NOMO-1 (cell line): Measurements from ENCODE around the gene ERAS.
"Not testable (repeated sequence)": the region's sequence is repeated elsewhere in the genome, so short reads cannot be mapped to it uniquely, and the experiment has no call there.

ENCODE experiments used
- DNase-seq, 2 experiments: peaks; one replicate each; lab custom pipeline; 2025; ENCODE audit not compliant: unreplicated experiment in 2 of 2; lab: John Stamatoyannopoulos, UW

The ERAS gene

DNA sequence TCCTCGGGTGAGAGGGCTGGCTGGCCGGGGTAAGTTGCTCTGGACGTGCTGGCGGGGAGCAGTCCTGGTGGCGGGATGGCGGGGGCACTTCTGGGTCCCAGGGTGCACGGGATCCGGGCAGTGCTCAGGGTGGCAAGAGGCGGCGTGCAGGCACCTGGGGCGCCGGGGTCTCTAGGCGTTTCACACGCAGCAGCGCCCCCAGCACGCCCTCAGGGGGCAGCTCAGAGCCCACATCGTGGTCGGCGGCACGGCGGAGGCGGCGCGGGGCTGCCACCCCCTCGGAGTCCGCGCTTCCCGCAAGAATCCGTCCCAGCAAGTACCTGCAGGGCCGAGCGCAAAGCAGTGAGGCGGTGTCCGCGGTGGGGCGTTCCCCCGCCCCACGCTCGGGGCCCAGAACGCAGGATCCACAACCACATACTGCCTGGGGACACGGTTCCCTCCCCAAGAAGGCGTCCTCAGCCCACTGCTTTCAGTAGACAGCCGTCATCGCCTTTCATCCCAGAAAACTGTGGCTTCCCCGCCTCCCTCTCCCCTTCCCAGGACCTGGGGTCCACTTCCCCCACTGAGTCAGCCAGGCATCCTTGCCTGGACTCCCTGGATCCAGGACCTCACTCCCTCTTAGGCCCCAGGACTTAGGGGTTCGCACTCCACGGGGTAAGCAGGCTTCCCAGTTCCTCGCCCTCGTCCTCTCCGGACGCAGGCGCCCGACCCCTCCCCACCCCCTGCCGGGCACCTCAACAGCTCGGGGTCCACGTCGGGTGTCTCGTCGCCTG lies 5.0 kb downstream of the ERAS start:
- no peak for DNase-seq

DNA sequence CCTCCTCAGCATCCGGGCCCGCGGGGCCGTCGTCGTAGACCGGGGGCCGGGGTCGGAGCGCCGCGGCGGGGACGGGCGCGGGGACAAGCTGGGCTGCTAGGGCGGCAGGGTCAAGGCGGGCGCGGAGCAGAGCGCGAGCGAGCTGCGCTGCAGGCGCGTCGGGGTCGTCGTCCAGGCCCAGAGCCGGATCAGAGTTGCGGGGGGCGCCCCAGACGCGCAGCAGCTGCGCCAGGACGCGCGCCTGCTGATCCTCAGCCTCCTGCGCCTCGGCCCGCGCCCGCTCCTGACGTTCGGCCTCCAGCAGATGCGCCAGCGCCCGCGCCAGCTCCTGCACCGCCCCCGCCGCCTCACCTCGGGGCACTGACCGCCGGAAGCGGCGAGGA lies 5.6 kb downstream of the ERAS start:
- DNase-seq: no peak

DNA sequence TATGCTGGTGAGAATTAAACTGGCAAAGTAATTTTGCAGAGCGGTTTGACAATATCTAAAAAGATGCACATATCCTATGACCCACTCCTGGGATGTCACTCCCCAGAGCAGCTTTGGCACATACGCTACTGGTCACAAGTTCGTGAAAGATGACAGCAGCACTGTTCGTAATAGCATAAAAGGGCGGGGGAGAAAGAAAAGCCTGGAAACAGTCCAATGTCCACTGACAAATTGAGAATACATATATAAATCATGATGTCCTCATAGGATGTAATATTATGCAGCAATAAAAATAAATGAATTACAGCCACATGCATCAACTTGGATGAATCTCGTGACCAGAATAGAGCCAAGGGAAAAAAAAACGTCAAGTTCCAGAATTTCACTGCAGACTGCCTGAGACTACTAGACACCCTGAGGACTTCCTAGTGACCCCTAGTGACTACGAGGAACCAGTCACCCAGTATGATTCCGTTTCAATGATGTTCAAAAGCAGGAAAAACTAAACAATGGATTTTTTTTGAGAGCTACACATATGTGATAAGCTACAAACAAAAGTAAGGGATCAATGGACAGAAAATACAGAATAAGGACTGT lies 7.3 kb downstream of the ERAS start:
- DNase-seq: no peak

DNA sequence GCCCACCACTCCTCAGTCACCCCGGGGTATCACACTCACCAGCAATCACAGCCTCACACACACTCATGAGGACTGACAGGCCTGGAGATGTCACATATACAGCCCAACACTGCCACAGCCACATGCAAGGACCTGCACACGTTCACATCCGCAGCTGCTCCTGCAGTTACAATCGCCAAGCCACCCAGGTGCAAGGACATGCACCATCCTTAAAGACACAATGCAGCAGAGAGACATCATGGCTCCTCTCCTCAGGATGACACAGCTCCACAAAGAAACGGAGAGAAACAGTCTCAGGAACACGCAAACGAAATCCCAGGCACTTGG lies 8.0 kb downstream of the ERAS start:
- DNase-seq: no peak

DNA sequence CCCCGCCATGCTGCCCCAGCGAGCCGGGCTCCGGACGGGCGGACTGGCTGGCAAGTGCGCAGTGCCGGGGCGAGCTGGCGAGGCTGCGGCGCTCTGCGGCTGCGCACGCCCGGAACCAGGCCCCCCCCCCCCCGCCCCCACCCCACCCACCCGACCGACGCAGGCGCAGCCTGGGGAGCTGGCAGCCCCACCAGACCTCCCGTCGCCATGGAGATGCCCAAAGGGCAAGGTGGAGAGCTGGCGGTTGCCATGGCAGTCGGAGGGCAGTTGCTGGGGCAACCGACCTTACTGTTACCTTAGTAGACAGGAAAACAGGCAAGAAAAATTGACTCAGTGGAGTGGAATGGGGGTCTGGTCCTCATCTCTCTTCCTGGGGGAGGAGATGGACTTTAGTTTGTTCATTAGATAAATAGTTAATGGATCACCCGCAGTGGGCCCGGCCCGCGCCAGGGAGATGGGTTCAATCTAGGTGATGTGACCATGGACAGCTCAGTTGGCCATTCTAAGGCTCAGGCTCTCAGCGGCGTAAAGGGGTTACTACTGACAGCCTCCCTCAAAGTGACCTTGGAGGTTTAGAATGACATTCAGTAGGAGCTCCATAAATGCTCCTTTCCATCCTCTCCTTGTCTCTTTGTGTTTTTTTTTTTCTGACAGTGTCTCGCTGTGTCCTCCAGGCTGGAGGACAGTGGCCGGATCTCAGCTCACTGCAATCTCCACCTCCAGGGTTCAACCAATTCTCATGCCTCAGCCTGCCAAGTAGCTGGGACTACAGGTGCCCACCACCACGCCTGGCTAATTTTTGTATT lies 9.4 kb downstream of the ERAS start, which contains the start of gene PCSK1N:
TSS of gene PCSK1N (minus strand) at position 87 of the 806 bp plus-strand sequence. CDS start at position 9, 78 bp downstream.
- DNase-seq: no peak

DNA sequence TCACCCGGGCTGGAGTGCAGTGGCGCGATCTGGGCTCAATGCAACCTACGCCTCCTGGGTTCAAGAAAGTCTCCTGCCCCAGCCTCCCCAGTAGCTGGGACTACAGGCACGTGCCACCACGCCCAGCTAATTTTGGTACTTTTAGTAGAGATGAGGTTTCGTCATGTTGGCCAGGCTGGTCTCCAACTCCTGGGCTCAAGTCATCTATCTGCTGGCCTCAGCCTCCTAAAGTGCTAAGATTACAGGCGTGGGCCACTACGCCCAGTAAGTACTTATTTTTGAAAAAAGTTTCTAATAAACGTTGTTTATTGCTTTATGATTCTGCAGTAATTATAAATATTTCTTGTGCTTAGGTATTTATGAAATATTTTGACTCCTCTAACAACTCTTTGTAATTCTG lies 13.4 kb downstream of the ERAS start:
- no peak for DNase-seq

DNA sequence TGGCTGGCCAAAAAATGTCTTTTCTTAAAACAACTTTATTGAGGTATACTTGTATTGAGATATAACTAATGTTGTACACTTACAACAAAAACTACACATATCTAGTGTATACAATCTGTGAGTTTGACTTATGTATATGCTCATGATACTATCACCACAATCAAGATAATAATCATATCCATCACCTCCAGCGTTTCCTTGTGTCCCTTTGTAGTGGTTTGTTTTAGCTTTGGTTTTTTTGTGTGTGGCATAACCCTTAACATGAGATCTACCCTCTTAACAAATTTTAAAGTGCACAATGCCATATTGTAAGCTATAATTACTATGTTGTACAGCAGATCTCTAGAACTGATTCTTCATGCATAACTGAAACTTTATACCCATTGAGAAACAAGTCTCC lies 22.5 kb downstream of the ERAS start:
- no peak for DNase-seq

DNA sequence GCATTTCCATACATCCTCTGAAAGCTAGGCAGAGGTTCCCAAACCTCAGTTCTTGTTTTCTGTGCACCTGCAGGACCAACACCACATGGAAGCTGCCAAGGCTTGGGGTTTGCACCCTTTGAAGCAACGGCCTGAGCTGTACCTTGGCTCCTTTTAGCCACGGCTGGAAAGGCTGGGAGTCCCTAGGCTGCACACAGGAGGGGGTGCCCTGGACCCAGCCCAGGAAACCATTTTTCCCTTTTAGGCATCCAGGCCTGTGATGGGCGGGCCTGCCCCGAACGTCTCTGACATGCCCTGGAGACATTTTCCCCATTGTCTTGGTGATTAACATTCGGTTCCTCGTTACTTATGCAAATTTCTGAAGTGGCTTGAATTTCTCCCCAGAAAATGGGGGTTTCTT lies 26.5 kb downstream of the ERAS start:
- no peak for DNase-seq

DNA sequence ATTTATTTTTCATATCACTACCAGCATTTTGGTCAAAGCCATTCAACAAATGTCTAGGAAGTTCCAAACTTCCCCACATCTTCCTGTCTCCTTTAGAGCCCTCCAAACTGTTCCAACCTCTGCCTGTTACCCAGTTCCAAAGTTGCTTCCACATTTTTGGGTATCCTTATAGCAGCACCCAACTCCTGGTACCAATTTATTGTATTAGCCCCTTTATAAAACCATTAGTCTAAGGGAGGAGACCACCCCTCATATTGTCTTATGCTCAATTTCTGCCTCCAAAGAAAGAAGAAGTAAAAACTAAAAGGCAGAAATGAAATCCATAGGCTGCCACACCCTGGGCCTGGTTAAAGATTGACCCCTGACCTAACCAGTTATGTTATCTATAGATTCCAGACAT lies 27.2 kb downstream of the ERAS start:
- not testable (repeated sequence) for DNase-seq

DNA sequence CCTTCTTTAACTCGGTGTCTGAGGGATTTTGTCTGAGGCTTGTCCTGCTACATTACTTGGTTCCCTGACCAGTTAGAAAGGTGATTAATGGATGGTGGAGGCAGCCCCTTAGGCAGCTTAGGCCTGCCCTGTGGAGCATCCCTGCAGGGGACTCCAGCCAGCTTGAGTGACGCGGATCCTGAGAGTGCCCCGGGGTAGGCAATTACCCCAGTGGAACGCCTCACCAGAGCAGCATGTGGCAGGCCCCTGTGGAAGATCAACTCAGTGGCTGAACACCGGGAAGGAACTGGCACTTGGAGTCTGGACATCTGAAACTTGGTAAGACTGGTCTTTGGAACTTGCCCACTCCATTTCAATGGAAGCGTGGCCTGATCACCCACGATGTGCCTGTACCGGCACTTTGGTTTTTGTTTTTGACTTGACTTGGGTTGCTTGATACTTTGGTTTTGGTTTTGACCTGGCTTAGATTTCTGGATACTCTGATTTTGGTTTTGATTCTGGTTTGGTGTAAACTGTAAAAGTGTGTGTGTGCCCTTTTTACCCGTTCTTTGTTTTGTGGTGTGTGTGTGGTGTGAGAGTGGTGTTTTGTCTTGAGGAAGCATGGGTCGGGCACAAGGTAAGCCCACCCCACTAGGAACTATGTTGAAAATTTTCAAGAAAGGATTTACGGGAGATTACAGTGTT lies 27.9 kb downstream of the ERAS start:
- DNase-seq: not testable (repeated sequence)

DNA sequence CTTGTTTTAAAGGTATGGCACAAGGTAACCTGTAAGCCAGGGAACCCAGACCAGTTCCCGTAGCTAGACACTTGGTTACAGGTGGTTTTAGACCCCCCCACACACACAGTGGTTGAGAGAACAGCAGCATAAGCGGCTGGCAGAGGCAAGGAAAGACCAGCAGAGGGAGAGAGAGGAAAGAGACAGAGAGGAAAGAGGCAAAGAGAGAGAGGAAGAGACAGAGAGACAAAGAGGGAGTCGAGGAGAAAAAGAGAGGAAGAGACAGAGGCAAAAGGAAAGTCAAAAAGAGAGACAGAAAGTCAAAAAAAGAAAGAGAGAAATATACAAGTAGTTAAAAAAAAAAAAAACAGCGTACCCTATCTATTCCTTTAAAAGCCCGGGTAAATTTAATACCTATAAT lies 28.6 kb downstream of the ERAS start:
- no peak for DNase-seq

DNA sequence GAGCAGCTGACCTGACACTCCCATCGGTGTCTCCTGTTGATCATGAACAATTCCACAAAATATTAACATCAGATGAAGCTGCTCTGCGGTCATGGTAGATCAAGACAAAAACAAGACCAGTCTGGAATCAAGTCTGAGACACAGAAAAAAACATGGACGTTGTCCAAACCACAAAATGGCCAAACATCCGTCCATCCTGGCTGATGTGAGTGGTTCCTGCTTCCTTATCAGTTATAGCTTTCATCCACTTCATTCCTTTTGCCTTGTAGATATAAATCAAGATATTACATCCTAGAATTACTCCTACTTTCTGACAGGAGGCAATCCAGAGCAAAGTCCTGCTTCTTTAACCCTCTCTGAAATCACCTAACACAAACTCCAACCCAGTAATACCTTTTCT lies 37.9 kb downstream of the ERAS start:
- DNase-seq: no peak

DNA sequence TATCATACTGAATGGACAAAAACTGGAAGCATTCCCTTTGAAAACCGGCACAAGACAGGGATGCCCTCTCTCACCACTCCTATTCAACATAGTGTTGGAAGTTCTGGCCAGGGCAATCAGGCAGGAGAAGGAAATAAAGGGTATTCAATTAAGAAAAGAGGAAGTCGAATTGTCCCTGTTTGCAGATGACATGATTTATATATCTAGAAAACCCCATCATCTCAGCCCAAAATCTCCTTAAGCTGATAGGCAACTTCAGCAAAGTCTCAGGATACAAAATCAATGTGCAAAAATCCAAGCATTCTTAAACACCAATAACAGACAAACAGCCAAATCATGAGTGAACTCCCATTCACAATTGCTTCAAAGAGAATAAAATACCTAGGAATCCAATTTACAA lies 45.7 kb downstream of the ERAS start:
- not testable (repeated sequence) for DNase-seq

DNA sequence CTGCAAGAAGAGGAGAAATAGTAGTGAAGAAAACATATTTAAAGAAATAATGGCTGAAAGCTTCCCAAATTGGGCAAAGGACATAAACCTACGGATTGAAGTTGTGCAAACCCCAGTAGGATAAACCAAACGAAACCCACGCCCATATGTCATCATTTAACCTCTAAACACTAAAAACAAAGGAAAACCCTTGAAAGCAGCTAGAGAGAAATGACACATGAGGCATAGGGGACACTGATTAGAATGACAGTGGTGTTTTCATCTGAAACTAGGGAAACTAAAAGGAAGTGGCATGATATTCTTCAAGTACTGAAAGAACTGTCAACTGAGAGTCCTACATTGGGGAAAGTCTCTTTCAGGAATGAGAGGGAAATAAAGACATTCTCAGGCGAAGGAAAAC lies 50.6 kb downstream of the ERAS start:
- DNase-seq: not testable (repeated sequence)
